Fibroblast of villous mesenchyme (primary cell): Measurements from ENCODE around the gene CYSRT1. TPM values are rescaled to one million over a fixed set of nuclear protein-coding genes. Genes with fewer than 3 reads are reported as not detected.
"Not testable (repeated sequence)": the region's sequence is repeated elsewhere in the genome, so short reads cannot be mapped to it uniquely, and the experiment has no call there.

Experiments
- DNase-seq: peaks from one replicate; pipeline ENCODE4 v3.0.0-alpha.2; 2010; ENCODE audit warnings: low read depth
- H3K4me3 ChIP-seq: 2 replicates; pipeline ENCODE4 v1.5.1; 2011; ENCODE audit warnings: low read depth, mild to moderate bottlenecking, low read length
- CTCF ChIP-seq: IDR thresholded peaks from 2 replicates; pipeline ENCODE4 v1.5.1; 2012; ENCODE audit warnings: low read depth, mild to moderate bottlenecking, low read length; ENCODE audit not compliant: insufficient read depth
- total RNA-seq: library from RNA; depleted of rRNA; stranded (reverse); fragments of >200 nt; gene quantifications from 2 replicates; pipeline ENCODE4 v1.2.3, GENCODE V29; 2012

CYSRT1 gene
- total RNA-seq, 1 donor = under 0.01 TPM

- peak overlapping the region; percentile 94 for H3K4me3 ChIP-seq
- no peak for DNase-seq
- TF ChIP-seq CTCF = no peak
Observed at GRCh38 chr9:137256362-137256761, 31.4 kb downstream of the CYSRT1 start.

GRCh38 chr9:137256856-137257255, 31.9 kb downstream of the CYSRT1 start:
- H3K4me3 ChIP-seq = no peak overlapping the region
- no peak for TF ChIP-seq CTCF

GRCh38 chr9:137262173-137262908, 37.4 kb downstream of the CYSRT1 start:
- peak; percentile 56 for DNase-seq
- not testable (repeated sequence) for H3K4me3 ChIP-seq
- peak; percentile 56 for TF ChIP-seq CTCF

More at GRCh38 chr9:137256856-137257255, 31.9 kb downstream of the CYSRT1 start:
- DNase-seq = no peak

- no peak overlapping the region for H3K4me3 ChIP-seq
- DNase-seq = no peak
- no peak for TF ChIP-seq CTCF
Observed at GRCh38 chr9:137262909-137263285, 37.9 kb downstream of the CYSRT1 start.

- no peak for DNase-seq
- TF ChIP-seq CTCF = no peak
- no peak overlapping the region for H3K4me3 ChIP-seq
Observed at GRCh38 chr9:137263506-137263905, 38.5 kb downstream of the CYSRT1 start.

- no peak for TF ChIP-seq CTCF
- no peak for DNase-seq
- H3K4me3 ChIP-seq = no peak overlapping the region
Observed at GRCh38 chr9:137264067-137264466, 39.1 kb downstream of the CYSRT1 start.
